ENCODE results near the gene TRDN. TPM values are rescaled to one million over a fixed set of nuclear protein-coding genes. Genes with fewer than 3 reads are reported as not detected.

TRDN gene
- total RNA-seq, 1 donor from 2014 or later = 4.2 TPM

- ATAC-seq (no peak), DNase-seq (ENCODE audit: low spot score) (no peak)
- intact Hi-C loops (cut with DNase I) = no loop called here
Observed at GRCh38 chr6:123226398-123226797, 410.4 kb downstream of the TRDN start.

DNA sequence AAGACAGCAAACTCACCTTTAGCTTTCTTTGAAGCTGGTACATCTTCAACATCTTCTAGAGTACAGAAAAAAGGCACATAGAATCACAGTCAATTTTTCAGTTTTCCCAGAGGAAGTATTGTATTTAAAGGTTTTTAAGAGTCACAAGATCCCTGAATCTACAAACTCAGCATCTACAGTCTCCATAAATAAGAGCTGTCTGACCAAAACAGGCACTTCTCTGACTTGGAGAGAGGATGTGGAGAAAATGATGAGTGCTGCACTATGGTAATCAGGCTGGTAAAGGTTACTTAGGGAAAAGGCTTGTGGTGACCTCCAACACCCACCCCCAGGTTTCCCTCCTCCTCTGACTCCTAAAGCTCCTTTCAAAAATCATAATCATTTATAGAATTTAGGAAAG lies 412.7 kb downstream of the TRDN start:
- no peak for ATAC-seq
- intact Hi-C loops (cut with DNase I) = no loop called here
- no peak for DNase-seq (ENCODE audit: low spot score)

GRCh38 chr6:123223461-123223860 lies 413.3 kb downstream of the TRDN start:
- DNase-seq (ENCODE audit: low spot score) (no peak), ATAC-seq (no peak)
- intact Hi-C loops (cut with DNase I) = no loop called here

GRCh38 chr6:123215211-123215610 lies 421.5 kb downstream of the TRDN start:
- ATAC-seq (no peak), DNase-seq (ENCODE audit: low spot score) (no peak)
- intact Hi-C loops (cut with DNase I) = no loop called here

- intact Hi-C loops (cut with DNase I) = no loop called here
- DNase-seq (ENCODE audit: low spot score) (no peak), ATAC-seq (no peak)
Observed at GRCh38 chr6:123214433-123214832, 422.3 kb downstream of the TRDN start.

- DNase-seq (ENCODE audit: low spot score) (no peak), ATAC-seq (no peak)
- intact Hi-C loops (cut with DNase I) = no loop called here
Observed at GRCh38 chr6:123213921-123214320, 422.8 kb downstream of the TRDN start.

DNA sequence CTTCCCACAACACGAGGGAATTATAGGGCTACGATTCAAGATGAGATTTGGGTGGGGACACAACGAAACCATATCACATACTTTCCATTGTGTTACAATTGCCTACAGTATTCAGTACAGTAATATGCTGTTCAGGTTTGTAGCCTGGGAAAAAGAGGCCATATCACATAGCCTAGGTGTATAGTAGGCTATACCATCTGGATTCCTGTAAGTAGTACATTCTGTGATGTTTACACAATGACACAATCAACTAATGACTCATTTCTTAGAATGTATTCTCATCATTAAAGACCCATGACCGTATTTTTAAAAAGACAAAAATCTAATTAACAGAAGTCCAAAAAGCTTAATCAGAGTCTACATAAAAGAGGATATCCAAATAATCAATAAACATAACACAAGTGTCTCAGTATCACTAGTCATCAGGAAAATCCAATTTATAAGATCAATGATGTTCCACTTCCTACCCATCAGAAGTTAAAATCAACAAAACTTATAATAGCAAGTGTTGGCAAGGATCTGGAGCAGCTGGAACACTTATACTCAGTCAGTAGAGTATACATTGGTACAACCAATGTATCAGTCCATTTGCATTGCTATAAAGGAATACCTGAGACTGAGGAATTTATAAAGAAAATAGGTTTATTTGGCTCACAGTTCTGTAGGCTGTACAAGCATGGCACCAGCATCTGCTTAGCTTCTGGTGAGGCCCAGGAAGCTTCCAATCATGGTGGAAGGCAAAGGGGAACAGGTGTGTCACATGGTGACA lies 424.8 kb downstream of the TRDN start:
- ATAC-seq = no peak
- no peak for DNase-seq (ENCODE audit: low spot score)
- intact Hi-C loops (cut with DNase I) = no loop called here

GRCh38 chr6:123210645-123211044 lies 426.1 kb downstream of the TRDN start:
- ATAC-seq (no peak), DNase-seq (ENCODE audit: low spot score) (no peak)
- intact Hi-C loops (cut with DNase I) = no loop called here

DNA sequence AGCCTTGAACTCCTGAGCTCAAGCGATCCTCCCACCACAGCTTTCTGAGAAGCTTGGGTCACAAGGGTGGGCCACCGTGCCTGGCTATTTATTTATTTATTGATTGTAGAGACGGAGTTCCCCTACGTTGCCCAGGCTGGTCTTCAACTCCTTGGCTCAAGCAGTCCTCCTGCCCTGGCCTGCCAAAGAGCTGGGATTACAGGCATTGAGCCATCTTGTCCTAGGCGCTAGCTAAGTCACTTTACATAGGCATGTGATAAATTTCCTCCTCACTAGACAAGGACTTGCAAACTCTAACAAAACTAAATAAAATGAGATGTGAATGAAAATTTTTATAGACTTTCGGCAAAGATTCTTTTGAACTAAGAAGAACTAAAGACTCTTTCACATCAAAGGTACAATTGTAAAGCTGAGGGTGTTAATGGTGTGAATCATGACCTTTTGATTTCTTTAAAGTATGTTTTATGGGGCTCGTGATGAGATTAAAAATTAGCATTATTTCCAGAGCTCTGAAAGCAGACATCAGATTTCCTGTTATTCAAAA lies 428.7 kb downstream of the TRDN start:
- intact Hi-C loops (cut with DNase I) = no loop called here
- ATAC-seq = no peak
- DNase-seq (ENCODE audit: low spot score) = no peak

- ATAC-seq = no peak
- no peak for DNase-seq (ENCODE audit: low spot score)
- intact Hi-C loops (cut with DNase I) = no loop called here
Observed at GRCh38 chr6:123203928-123204327, 432.8 kb downstream of the TRDN start.

- ATAC-seq = peak; percentile 26
- intact Hi-C loops (cut with DNase I) = no loop called here
- DNase-seq (ENCODE audit: low spot score) = no peak
Observed at GRCh38 chr6:123201869-123202372, 434.8 kb downstream of the TRDN start.

- intact Hi-C loops (cut with DNase I) = no loop called here
- DNase-seq (ENCODE audit: low spot score) (no peak), ATAC-seq (no peak)
Observed at GRCh38 chr6:123193298-123193697, 443.5 kb downstream of the TRDN start.

DNA sequence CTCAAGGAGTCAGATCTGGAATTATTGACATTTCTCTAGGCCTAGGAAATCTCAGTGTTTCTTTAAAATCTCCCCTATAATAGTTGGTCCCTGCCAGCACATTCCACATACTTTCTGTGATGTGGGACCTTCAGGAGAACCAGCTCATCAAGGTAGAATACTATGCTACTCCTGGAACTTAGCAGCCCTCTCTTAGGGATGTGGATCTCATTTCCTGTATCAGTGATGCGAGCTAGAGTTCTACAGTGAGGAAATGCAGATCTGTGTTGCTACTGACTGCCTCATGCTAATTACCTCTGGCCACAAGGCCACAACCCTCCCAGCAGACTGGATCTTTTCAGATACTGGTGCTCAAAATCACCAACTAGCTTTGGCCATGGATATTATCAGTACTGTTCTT lies 446.9 kb downstream of the TRDN start:
- intact Hi-C loops (cut with DNase I) = no loop called here
- DNase-seq (ENCODE audit: low spot score) (no peak), ATAC-seq (no peak)

- intact Hi-C loops (cut with DNase I) = no loop called here
- ATAC-seq (no peak), DNase-seq (ENCODE audit: low spot score) (no peak)
Observed at GRCh38 chr6:123182998-123183397, 453.8 kb downstream of the TRDN start.

GRCh38 chr6:123176706-123177105 lies 460.0 kb downstream of the TRDN start:
- ATAC-seq (no peak), DNase-seq (ENCODE audit: low spot score) (no peak)
- intact Hi-C loops (cut with DNase I) = no loop called here

DNA sequence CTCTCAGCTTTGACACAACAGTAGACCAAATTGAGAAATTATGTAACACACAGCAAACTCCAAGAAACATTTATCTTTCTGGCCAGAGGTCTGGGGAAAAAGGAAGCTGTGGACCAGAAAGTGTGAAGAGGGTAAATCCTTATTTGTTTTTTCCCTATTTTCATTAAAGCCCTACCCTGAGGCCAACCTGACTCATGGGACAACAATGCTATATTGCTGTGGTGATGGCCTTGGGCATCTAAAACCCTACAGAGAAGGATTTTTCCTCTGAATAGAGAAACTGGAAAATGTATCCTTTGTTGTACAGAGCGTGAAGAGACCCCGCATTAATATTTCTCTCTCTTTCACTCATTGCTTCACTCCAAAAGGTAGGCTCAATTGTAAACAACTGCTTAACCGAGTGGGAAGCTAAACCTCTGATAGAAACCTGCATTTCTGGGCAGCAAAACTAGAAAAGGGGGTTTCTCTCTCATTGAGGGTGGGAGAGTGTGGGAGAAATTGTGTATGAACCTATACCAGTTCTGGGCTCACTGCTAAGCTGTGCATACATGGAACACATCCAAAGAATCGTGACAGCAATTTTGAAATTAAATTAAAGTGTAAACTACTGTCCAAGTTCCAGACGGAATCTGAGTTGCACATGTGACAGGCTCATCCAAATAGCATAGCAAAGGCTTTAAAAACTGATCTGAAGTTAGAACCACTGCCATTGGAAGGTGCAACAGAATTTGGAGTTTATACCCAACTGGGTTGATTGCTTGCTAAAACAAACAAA lies 465.2 kb downstream of the TRDN start:
- DNase-seq (ENCODE audit: low spot score) = no peak
- intact Hi-C loops (cut with DNase I) = no loop called here
- no peak for ATAC-seq

- no peak for DNase-seq (ENCODE audit: low spot score)
- intact Hi-C loops (cut with DNase I) = no loop called here
- no peak for ATAC-seq
Observed at GRCh38 chr6:123169774-123170095, 467.0 kb downstream of the TRDN start.

- intact Hi-C loops (cut with DNase I) = no loop called here
- no peak for DNase-seq (ENCODE audit: low spot score)
- no peak for ATAC-seq
Observed at GRCh38 chr6:123168892-123169773, 467.6 kb downstream of the TRDN start.

DNA sequence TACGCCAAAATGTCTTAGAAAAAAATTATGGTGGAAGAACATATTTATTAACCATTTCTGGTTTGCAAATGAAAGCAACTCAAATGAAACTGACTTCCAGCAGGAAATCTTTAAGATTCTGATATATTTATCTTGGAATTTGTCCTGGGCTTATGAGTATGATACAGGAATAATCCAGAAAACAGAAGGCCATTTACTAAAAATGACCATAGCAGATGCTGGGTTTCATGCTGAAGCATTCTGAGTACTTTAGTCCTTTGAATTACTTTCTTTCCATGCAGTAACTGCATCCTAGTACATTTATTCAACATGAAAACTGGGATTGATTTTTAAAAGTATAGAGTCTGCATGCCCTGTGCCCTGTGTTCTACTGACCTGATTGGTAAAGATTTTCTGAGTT lies 468.3 kb downstream of the TRDN start:
- ATAC-seq = no peak
- intact Hi-C loops (cut with DNase I) = no loop called here
- DNase-seq (ENCODE audit: low spot score) = no peak
